GM12878 (cell line): ENCODE results near the gene MRPL20. TPM values are rescaled to one million over a fixed set of nuclear protein-coding genes. Genes with fewer than 3 reads are reported as not detected.
"Not testable (repeated sequence)": the region's sequence is repeated elsewhere in the genome, so short reads cannot be mapped to it uniquely, and the experiment has no call there.

ENCODE experiments used
- ATAC-seq: fragments of 200-7000 bp; cut with Tn5 transposase; 3 replicates; pipeline ENCODE4 v1.9.1; 2020; ENCODE audit warnings: mild to moderate bottlenecking, moderate library complexity
- BruUV-seq: library from RNA; stranded (reverse); fragments of 400-500 nt; replicated peaks from 2 replicates; lab custom pipeline; 2021; lab: Mats Ljungman, UMichigan
- CTCF ChIA-PET: fragments of 300-600 bp; sonication (Branson Sonifier 250); formaldehyde crosslinking; extraction: SDS; loops from one replicate; lab custom pipeline; 2021; ENCODE audit warnings: inconsistent platforms; lab: Yijun Ruan, JAX
- POLR2A ChIA-PET: fragments of 350-600 bp; formaldehyde crosslinking; extraction: SDS; loops from one replicate; lab custom pipeline; 2021; ENCODE audit warnings: inconsistent platforms; lab: Charles Lee
- RAD21 ChIA-PET: fragments of 300-600 bp; sonication (Branson Sonifier 250); formaldehyde crosslinking; loops from one replicate; lab custom pipeline; 2023; ENCODE audit warnings: antibody characterized with exemption; ENCODE audit not compliant: unreplicated experiment; lab: Charles Lee
- SMC1A ChIA-PET: fragments of 300-600 bp; sonication (Branson Sonifier 250); formaldehyde crosslinking; loops from one replicate; lab custom pipeline; 2023; ENCODE audit not compliant: unreplicated experiment, uncharacterized antibody; lab: Charles Lee
- DNase-seq: peaks from one replicate; pipeline ENCODE4 v3.0.0-alpha.2; 2011; ENCODE audit warnings: low read depth, low spot score
- FAIRE-seq: peaks from 3 replicates; lab custom pipeline; 2011; peaks lifted over from hg19 to GRCh38; lab: Jason Lieb, UNC
- H2AFZ ChIP-seq: 2 replicates; pipeline ENCODE4 v1.6.0; 2011; ENCODE audit warnings: low read depth, low read length, control low read depth; ENCODE audit not compliant: control insufficient read depth
- H3K27ac ChIP-seq: 2 replicates; pipeline ENCODE4 v1.5.1; 2011; ENCODE audit warnings: control low read depth; ENCODE audit not compliant: control insufficient read depth, insufficient read depth
- H3K27me3 ChIP-seq, 2 experiments: replicated peaks in 1 of 2; 2 replicates each; pipeline versions ENCODE4 v1.6.0 to v1.6.1; 2011; ENCODE audit warnings: low read length in 1 of 2; ENCODE audit not compliant: control insufficient read depth in 2 of 2, insufficient read depth in 2 of 2
- H3K36me3 ChIP-seq, 2 experiments: 2 replicates each; pipeline ENCODE4 v1.5.1; 2011; ENCODE audit warnings: low read length in 1 of 2; ENCODE audit not compliant: control insufficient read depth in 2 of 2, insufficient read depth in 2 of 2
- H3K4me1 ChIP-seq: 2 replicates; pipeline ENCODE4 v1.6.1; 2011; ENCODE audit warnings: mild to moderate bottlenecking, low read length, moderate library complexity, mixed read lengths; ENCODE audit not compliant: control insufficient read depth, insufficient read depth
- H3K4me2 ChIP-seq: 2 replicates; pipeline ENCODE4 v1.6.0; 2011; ENCODE audit warnings: control low read depth; ENCODE audit not compliant: control insufficient read depth, insufficient read depth
- H3K4me3 ChIP-seq: fragments of 200-600 bp; sonication (generic); 2 replicates; pipeline ENCODE4 v1.5.1; 2016
- H3K79me2 ChIP-seq: 2 replicates; pipeline ENCODE4 v1.6.0; 2011; ENCODE audit warnings: low read length; ENCODE audit not compliant: control insufficient read depth, insufficient read depth
- H3K9ac ChIP-seq: 2 replicates; pipeline ENCODE4 v1.8.0; 2011; ENCODE audit warnings: low read length, control low read depth, mixed read lengths; ENCODE audit not compliant: control insufficient read depth, insufficient read depth
- H3K9me3 ChIP-seq: replicated peaks from 3 replicates; pipeline ENCODE4 v1.5.1; 2011; ENCODE audit warnings: mild to moderate bottlenecking, low read length; ENCODE audit not compliant: control insufficient read depth, insufficient read depth
- H4K20me1 ChIP-seq: 2 replicates; pipeline ENCODE4 v1.6.0; 2011; ENCODE audit not compliant: control insufficient read depth, insufficient read depth
- PRDM15 ChIP-seq: fragments of 450-650 bp; formaldehyde crosslinking; IDR thresholded peaks from 2 replicates; pipeline ENCODE4 v1.4.0; 2020; ENCODE audit warnings: mild to moderate bottlenecking, moderate library complexity
- WGBS: methylation state at CpG from one replicate; pipeline ENCODE4 v1.1.6; 2016; ENCODE audit warnings: low lambda C conversion rate; ENCODE audit not compliant: insufficient replicate concordance, insufficient coverage; ENCODE audit errors: missing lambda C conversion rate; 5-methylcytosine and 5-hydroxymethylcytosine counted together
- in situ Hi-C: fragments of 300-500 bp; cut with MboI; formaldehyde crosslinking; loops from 9 replicates; pipeline ENCODE4 v1.14.3; 2018; ENCODE audit warnings: mixed read lengths
- intact Hi-C: fragments of 100-400 bp; cut with micrococcal nuclease; formaldehyde crosslinking; loops from one replicate; pipeline ENCODE4 v1.14.2; 2022; ENCODE audit not compliant: unreplicated experiment
- polyA plus RNA-seq, 11 experiments: library from polyadenylated mRNA; depleted of rRNA in 4 of 11; unstranded in 6 of 11; stranded (reverse) in 5 of 11; fragments of >200 nt; fragmentation: Nextera tagmentation in 4 of 11; fragmentation: Illumina TruSeq in 1 of 11; extraction: Ambion mirVana in 4 of 11; extraction: Trizol in 1 of 11; gene quantifications; 1 replicate in 1 of 11; 2 replicates in 10 of 11; pipeline versions ENCODE4 v1.2.1 to v1.2.3, GENCODE V29; 2011 to 2016; ENCODE audit warnings: inconsistent platforms in 2 of 11, missing spikeins in 2 of 11, low read depth in 1 of 11
- total RNA-seq, 4 experiments: library from RNA; depleted of rRNA in 3 of 4; stranded (reverse); fragments of >200 nt in 3 of 4; fragmentation: Illumina TruSeq in 1 of 4; extraction: Trizol in 1 of 4; gene quantifications; 2 replicates each; pipeline versions ENCODE4 v1.2.1 to v1.2.3, GENCODE V29; 2013 to 2021

Gene MRPL20
- total and polyA plus RNA-seq, 10 of the 15 experiments (the other 5 are each of a cell fraction or from before 2014, with no cell fraction given), result 129 to 525 (median 255) TPM

- no peak for TF ChIP-seq PRDM15 (CRISPR knock-in tag)
Observed at GRCh38 chr1:1451696-1452364, 44.7 kb upstream of the MRPL20 start (continued).

GRCh38 chr1:1450616-1451015 lies 43.5 kb upstream of the MRPL20 start:
- ATAC-seq, SMC1A ChIA-PET, H2AFZ ChIP-seq, H3K79me2 ChIP-seq, FAIRE-seq, H3K9me3 ChIP-seq, BruUV-seq, H3K4me2 ChIP-seq, in situ Hi-C loops, intact Hi-C loops, H4K20me1 ChIP-seq, H3K36me3 ChIP-seq, H3K27me3 ChIP-seq, POLR2A ChIA-PET, H3K9ac ChIP-seq, RAD21 ChIA-PET, H3K4me1 ChIP-seq, H3K4me3 ChIP-seq, H3K27ac ChIP-seq, DNase-seq: not testable (repeated sequence)
- 58% methylated on average over 22 of the region's 22 CpGs for WGBS
- CTCF ChIA-PET, result interaction anchor here (1.5 kb wide), 1 partner anchor 10 kb away, joined by 3 read pairs; no protein-coding TSS in a partner anchor
